Panc1 (cell line): Measurements from ENCODE around the gene FILIP1. TPM values are rescaled to one million over a fixed set of nuclear protein-coding genes. Genes with fewer than 3 reads are reported as not detected.

ENCODE experiments used
- ATAC-seq: fragments of 200-7000 bp; cut with Tn5 transposase; 2 replicates; pipeline ENCODE4 v1.9.1; 2020; ENCODE audit warnings: mild to moderate bottlenecking, moderate library complexity
- BruUV-seq: library from RNA; stranded (reverse); fragments of 400-500 nt; replicated peaks from 2 replicates; lab custom pipeline; 2021; lab: Mats Ljungman, UMichigan
- CTCF ChIA-PET: fragments of 300-600 bp; sonication (Branson Sonifier 250); formaldehyde crosslinking; loops from one replicate; lab custom pipeline; 2022; ENCODE audit warnings: antibody characterized with exemption; lab: Charles Lee
- POLR2A ChIA-PET: fragments of 300-600 bp; sonication (Branson Sonifier 250); formaldehyde crosslinking; loops from one replicate; lab custom pipeline; 2022; ENCODE audit warnings: antibody characterized with exemption; lab: Charles Lee
- DNase-seq: peaks from one replicate; pipeline ENCODE4 v3.0.0-alpha.2; 2010; ENCODE audit warnings: low read depth, low spot score
- H3K27ac ChIP-seq: 2 replicates; pipeline ENCODE4 v1.5.1; 2011; ENCODE audit warnings: mild to moderate bottlenecking, low read length, inconsistent platforms
- H3K27me3 ChIP-seq: fragments of 200-500 bp; sonication (Bioruptor generic); 2 replicates; pipeline ENCODE4 v1.6.0; 2014; ENCODE audit warnings: low read length, inconsistent platforms; ENCODE audit not compliant: control insufficient read depth, insufficient read depth
- H3K36me3 ChIP-seq: fragments of 200-500 bp; sonication (Bioruptor generic); 2 replicates; pipeline ENCODE4 v1.5.1; 2014; ENCODE audit warnings: inconsistent platforms, mild to moderate bottlenecking, low read length, moderate library complexity; ENCODE audit not compliant: control insufficient read depth, insufficient read depth
- H3K4me1 ChIP-seq: 2 replicates; pipeline ENCODE4 v1.5.1; 2011; ENCODE audit warnings: inconsistent platforms, mild to moderate bottlenecking, low read length, moderate library complexity; ENCODE audit not compliant: control insufficient read depth, insufficient read depth
- H3K4me3 ChIP-seq, 2 experiments: 2 replicates each; pipeline ENCODE4 v1.5.1; 2011 to 2012; ENCODE audit warnings: low read depth in 2 of 2, low read length in 2 of 2, mild to moderate bottlenecking in 2 of 2, inconsistent platforms in 1 of 2, moderate library complexity in 1 of 2
- H3K9me3 ChIP-seq: fragments of 200-500 bp; sonication (Bioruptor generic); 2 replicates; pipeline ENCODE4 v1.5.1; 2014; ENCODE audit warnings: low read depth, mild to moderate bottlenecking, inconsistent platforms, low read length, moderate library complexity; ENCODE audit not compliant: control insufficient read depth, insufficient read depth
- POLR2AphosphoS5 ChIP-seq: IDR thresholded peaks from 2 replicates; pipeline ENCODE4 v1.6.1; 2012; ENCODE audit warnings: mild to moderate bottlenecking, low read depth, low read length, moderate library complexity
- SIN3A ChIP-seq: IDR thresholded peaks from 2 replicates; pipeline ENCODE4 v1.6.1; 2012; ENCODE audit warnings: low read depth, mild to moderate bottlenecking, low read length, moderate library complexity, borderline replicate concordance; ENCODE audit not compliant: insufficient read depth
- TCF7L2 ChIP-seq: IDR thresholded peaks from 2 replicates; pipeline ENCODE4 v1.6.1; 2011; ENCODE audit warnings: mild to moderate bottlenecking, low read depth, low read length, inconsistent platforms
- in situ Hi-C: cut with HindIII; loops from 2 replicates; pipeline ENCODE4 v1.10.0; 2016; ENCODE audit warnings: low sequenced_read_pairs, low pct_unique_long_range_greater_than_20kb
- intact Hi-C: fragments of 100-400 bp; cut with micrococcal nuclease; formaldehyde crosslinking; loops from one replicate; pipeline ENCODE4 v1.10.0; 2022; ENCODE audit not compliant: unreplicated experiment
- total RNA-seq: library from RNA; stranded (reverse); gene quantifications from one replicate; pipeline ENCODE4 v1.2.1, GENCODE V29; 2021; ENCODE audit not compliant: unreplicated experiment
- TF ChIP-seq, protein P1 (sequence below), 2 experiments: IDR thresholded peaks; 2 replicates each; pipeline ENCODE4 v1.6.1; 2011 to 2012; ENCODE audit warnings: low read depth in 2 of 2, control low read depth in 1 of 2, low read length in 1 of 2, mild to moderate bottlenecking in 1 of 2, moderate library complexity in 1 of 2; ENCODE audit not compliant: insufficient read depth in 1 of 2
- TF ChIP-seq, protein P2 (sequence below): fragments of 450-650 bp; IDR thresholded peaks from 2 replicates; pipeline ENCODE4 v1.5.1; 2017; ENCODE audit warnings: mild to moderate bottlenecking

The FILIP1 gene
- total RNA-seq, 1 experiment from 2014 or later: 0.26 TPM

DNA sequence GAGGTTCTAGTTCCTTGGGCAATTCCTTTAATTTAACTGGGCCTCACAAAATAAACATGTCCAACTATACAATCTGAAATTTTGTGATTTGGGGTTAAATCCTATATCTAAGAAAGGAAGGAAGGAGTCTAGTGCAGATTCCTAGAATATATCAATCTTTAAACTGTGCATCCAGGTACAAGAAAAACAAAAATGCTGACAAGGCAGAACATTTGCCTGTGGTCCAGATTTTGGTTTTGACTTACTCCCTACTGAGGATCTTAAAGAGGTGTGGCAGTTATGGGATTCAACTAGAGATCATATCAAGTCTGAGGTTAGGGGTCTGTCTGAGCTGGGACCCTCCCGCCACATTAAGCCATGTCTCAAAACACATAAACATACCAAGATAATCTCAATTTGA lies 232.3 kb downstream of the FILIP1 start:
- no peaks in the 10 kb centered on the region for H3K9me3 ChIP-seq
- ChIA-PET POLR2A (no interaction called here), CTCF (interaction anchor here (0.6 kb wide), 1 partner anchor 441 kb away, joined by 4 read pairs; no protein-coding TSS in a partner anchor)
- no peaks in the 10 kb centered on the region for H3K4me1 ChIP-seq
- TF ChIP-seq TCF7L2 (no peak), SIN3A (no peak), POLR2AphosphoS5 (no peak)
- TF ChIP-seq, protein P1, sequence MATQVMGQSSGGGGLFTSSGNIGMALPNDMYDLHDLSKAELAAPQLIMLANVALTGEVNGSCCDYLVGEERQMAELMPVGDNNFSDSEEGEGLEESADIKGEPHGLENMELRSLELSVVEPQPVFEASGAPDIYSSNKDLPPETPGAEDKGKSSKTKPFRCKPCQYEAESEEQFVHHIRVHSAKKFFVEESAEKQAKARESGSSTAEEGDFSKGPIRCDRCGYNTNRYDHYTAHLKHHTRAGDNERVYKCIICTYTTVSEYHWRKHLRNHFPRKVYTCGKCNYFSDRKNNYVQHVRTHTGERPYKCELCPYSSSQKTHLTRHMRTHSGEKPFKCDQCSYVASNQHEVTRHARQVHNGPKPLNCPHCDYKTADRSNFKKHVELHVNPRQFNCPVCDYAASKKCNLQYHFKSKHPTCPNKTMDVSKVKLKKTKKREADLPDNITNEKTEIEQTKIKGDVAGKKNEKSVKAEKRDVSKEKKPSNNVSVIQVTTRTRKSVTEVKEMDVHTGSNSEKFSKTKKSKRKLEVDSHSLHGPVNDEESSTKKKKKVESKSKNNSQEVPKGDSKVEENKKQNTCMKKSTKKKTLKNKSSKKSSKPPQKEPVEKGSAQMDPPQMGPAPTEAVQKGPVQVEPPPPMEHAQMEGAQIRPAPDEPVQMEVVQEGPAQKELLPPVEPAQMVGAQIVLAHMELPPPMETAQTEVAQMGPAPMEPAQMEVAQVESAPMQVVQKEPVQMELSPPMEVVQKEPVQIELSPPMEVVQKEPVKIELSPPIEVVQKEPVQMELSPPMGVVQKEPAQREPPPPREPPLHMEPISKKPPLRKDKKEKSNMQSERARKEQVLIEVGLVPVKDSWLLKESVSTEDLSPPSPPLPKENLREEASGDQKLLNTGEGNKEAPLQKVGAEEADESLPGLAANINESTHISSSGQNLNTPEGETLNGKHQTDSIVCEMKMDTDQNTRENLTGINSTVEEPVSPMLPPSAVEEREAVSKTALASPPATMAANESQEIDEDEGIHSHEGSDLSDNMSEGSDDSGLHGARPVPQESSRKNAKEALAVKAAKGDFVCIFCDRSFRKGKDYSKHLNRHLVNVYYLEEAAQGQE (IDR thresholded peaks at IDR 0.05; ENCODE audit: insufficient read depth in 1 of 2, low read depth in 2 of 2, low read length in 1 of 2): no peak
- TF ChIP-seq, protein P2, sequence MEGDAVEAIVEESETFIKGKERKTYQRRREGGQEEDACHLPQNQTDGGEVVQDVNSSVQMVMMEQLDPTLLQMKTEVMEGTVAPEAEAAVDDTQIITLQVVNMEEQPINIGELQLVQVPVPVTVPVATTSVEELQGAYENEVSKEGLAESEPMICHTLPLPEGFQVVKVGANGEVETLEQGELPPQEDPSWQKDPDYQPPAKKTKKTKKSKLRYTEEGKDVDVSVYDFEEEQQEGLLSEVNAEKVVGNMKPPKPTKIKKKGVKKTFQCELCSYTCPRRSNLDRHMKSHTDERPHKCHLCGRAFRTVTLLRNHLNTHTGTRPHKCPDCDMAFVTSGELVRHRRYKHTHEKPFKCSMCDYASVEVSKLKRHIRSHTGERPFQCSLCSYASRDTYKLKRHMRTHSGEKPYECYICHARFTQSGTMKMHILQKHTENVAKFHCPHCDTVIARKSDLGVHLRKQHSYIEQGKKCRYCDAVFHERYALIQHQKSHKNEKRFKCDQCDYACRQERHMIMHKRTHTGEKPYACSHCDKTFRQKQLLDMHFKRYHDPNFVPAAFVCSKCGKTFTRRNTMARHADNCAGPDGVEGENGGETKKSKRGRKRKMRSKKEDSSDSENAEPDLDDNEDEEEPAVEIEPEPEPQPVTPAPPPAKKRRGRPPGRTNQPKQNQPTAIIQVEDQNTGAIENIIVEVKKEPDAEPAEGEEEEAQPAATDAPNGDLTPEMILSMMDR: no peak
- intact Hi-C loops (no loop called here), in situ Hi-C loops (no loop called here)
- ATAC-seq: no peak
- H3K27me3 ChIP-seq: no peaks in the 10 kb centered on the region
- no TSS peak for BruUV-seq
- peaks cover 8% of the 10 kb centered on the region; the same call in 1 of the 2 replicates for H3K36me3 ChIP-seq
- no peak for DNase-seq
- H3K27ac ChIP-seq: no peak overlapping the region
- no peak overlapping the region for H3K4me3 ChIP-seq

DNA sequence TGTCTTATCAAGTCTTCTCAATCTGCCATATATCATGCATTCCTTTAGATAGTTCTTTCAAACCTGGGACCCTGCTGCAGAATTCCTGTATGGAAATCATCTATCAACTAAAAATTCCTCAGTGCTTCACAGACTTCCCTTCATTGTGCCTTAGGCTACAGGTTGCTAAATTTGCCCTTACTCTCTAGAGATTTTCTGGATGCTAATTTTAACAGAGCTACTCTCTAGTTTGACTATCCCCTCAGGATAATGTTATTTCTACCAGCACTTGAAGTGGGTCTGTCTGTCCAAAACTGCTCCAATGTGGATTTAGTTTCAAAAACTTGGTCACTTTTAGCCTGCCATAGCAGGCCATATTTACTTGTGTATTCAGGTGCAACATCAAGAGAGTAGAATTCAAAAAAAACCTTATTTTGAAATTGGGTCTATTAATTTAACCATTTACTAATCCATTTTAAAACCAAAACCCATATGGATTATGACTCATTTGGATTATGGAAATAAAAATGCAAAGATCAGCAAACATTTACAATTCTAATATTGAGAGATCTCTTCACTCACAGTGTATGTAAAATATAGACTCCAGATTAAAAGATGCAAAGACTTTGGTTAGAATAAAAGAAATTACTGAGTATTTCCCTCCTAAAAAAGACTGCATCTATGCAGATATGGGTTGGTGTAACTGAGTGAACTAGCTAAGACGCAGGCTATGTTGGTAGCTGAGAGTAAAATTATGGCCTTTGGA lies 236.1 kb downstream of the FILIP1 start:
- no peak for TF ChIP-seq SIN3A
- TF ChIP-seq, protein P2: no peak
- TF ChIP-seq POLR2AphosphoS5: no peak
- no peak for TF ChIP-seq TCF7L2
- TF ChIP-seq, protein P1 (IDR thresholded peaks at IDR 0.05; ENCODE audit: insufficient read depth in 1 of 2, low read depth in 2 of 2, low read length in 1 of 2): no peak
- H3K27ac ChIP-seq: no peak overlapping the region
- no peaks in the 10 kb centered on the region for H3K27me3 ChIP-seq
- ATAC-seq: no peak
- DNase-seq: no peak
- H3K9me3 ChIP-seq: no peaks in the 10 kb centered on the region
- in situ Hi-C loops: no loop called here
- intact Hi-C loops: no loop called here
- peaks cover 20% of the 10 kb centered on the region for H3K36me3 ChIP-seq
- ChIA-PET POLR2A (interaction anchor here (0.6 kb wide), 1 partner anchor 1737 kb away, joined by 3 read pairs; no protein-coding TSS in a partner anchor), CTCF (no interaction called here)
- H3K4me1 ChIP-seq: no peaks in the 10 kb centered on the region
- H3K4me3 ChIP-seq: no peak overlapping the region
- no TSS peak for BruUV-seq
